GM18907 (cell line): ENCODE data around the gene POU6F2.

ENCODE experiments used
- ATAC-seq: cut with Tn5 transposase; IDR thresholded peaks from one replicate; pipeline ENCODE4 v1.9.1; 2021; ENCODE audit warnings: mild to moderate bottlenecking, moderate library complexity; ENCODE audit not compliant: unreplicated experiment

Gene POU6F2

GRCh38 chr7:39102234-39102633 is 124.5 kb downstream of the POU6F2 start:
- ATAC-seq, result no peak

- ATAC-seq, result no peak
These were observed 128.0 kb downstream of the POU6F2 start for GRCh38 chr7:39105720-39106119.

GRCh38 chr7:39125846-39126245 is 148.1 kb downstream of the POU6F2 start:
- ATAC-seq, result no peak

- no peak for ATAC-seq
These were observed 149.3 kb downstream of the POU6F2 start for GRCh38 chr7:39127058-39127457.

GRCh38 chr7:39128287-39128843 is 150.7 kb downstream of the POU6F2 start:
- ATAC-seq, result no peak

GRCh38 chr7:39130274-39130673 is 152.6 kb downstream of the POU6F2 start:
- no peak for ATAC-seq

- ATAC-seq, result no peak
These were observed 153.3 kb downstream of the POU6F2 start for GRCh38 chr7:39130857-39131526.

GRCh38 chr7:39132306-39132705 is 154.6 kb downstream of the POU6F2 start:
- no peak for ATAC-seq

GRCh38 chr7:39133088-39133487 is 155.4 kb downstream of the POU6F2 start:
- no peak for ATAC-seq

GRCh38 chr7:39137480-39137879 is 159.8 kb downstream of the POU6F2 start:
- no peak for ATAC-seq

GRCh38 chr7:39142750-39143149 is 165.0 kb downstream of the POU6F2 start:
- ATAC-seq, result no peak

GRCh38 chr7:39144420-39144819 is 166.7 kb downstream of the POU6F2 start:
- no peak for ATAC-seq

- no peak for ATAC-seq
These were observed 167.6 kb downstream of the POU6F2 start for GRCh38 chr7:39145283-39145682.

GRCh38 chr7:39145935-39146334 is 168.2 kb downstream of the POU6F2 start:
- no peak for ATAC-seq

GRCh38 chr7:39152701-39153100 is 175.0 kb downstream of the POU6F2 start:
- ATAC-seq, result no peak

GRCh38 chr7:39153113-39153512 is 175.4 kb downstream of the POU6F2 start:
- no peak for ATAC-seq

- no peak for ATAC-seq
These were observed 175.9 kb downstream of the POU6F2 start for GRCh38 chr7:39153647-39154046.

GRCh38 chr7:39154815-39155214 is 177.1 kb downstream of the POU6F2 start:
- no peak for ATAC-seq

GRCh38 chr7:39158367-39158766 is 180.7 kb downstream of the POU6F2 start:
- no peak for ATAC-seq

GRCh38 chr7:39161903-39162302 is 184.2 kb downstream of the POU6F2 start:
- ATAC-seq, result no peak

GRCh38 chr7:39164887-39165286 is 187.2 kb downstream of the POU6F2 start:
- no peak for ATAC-seq

- no peak for ATAC-seq
These were observed 190.8 kb downstream of the POU6F2 start for GRCh38 chr7:39168403-39169098.
